Measurements from ENCODE around the gene TTLL12. TPM values are rescaled to one million over a fixed set of nuclear protein-coding genes. Genes with fewer than 3 reads are reported as not detected.

Gene TTLL12
- total RNA-seq, 1 experiment from 2014 or later: 100 TPM

DNA sequence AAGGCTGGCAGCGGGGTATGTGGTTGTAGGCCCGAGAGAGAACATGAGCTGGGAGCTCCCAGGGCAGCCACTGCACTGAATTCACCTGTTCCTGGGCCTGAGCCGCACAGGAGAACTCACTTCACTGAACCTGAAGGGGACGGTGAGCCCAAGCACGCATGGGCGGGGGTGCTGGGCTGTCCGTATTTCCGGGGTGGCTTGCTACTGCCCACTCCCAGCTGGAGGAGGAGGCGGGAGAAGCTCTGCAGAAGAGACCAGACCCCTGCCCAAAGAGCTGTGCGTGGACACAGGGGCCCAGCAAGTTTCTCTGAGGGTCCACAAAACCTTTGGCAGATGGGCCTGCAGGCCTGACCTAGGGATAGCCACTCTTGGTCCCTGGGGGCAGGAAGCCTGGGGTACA lies 4.8 kb downstream of the TTLL12 start:
- Histone ChIP-seq H3K36me3 (ENCODE audit: control insufficient read depth in 1 of 2, insufficient read depth in 2 of 2, low read length in 2 of 2) (peaks cover 21 to 55% of the 10 kb centered on the region in 2 experiments), H3K79me2 (ENCODE audit: insufficient read depth, low read length) (peaks cover 59% of the 10 kb centered on the region), H3K9me3 (ENCODE audit: control insufficient read depth in 1 of 2, insufficient read depth in 1 of 2, low read depth in 1 of 2, low read length in 2 of 2) (no peaks in the 10 kb centered on the region), H4K20me1 (ENCODE audit: insufficient read depth) (no peaks in the 10 kb centered on the region), H3K4me1 (ENCODE audit: control insufficient read depth in 1 of 2, insufficient read depth in 2 of 2, low read length in 2 of 2) (peaks cover 6 to 22% of the 10 kb centered on the region in 2 experiments; a peak in 2 of 4 replicates), H2AFZ (ENCODE audit: low read depth, low read length, poor library complexity, severe bottlenecking) (no peak overlapping the region), H3K9ac (ENCODE audit: low read length) (no peak overlapping the region), H3K4me3 (replicated peaks in 1 of 2; ENCODE audit: low read depth in 1 of 2, low read length in 2 of 2) (no peak overlapping the region), H3K27ac (ENCODE audit: low read depth, low read length) (no peak overlapping the region), H3K4me2 (ENCODE audit: low read length) (no peak overlapping the region), H3K9me2 (ENCODE audit: insufficient read depth) (no peaks in the 10 kb centered on the region), H3K27me3 (ENCODE audit: insufficient read depth, low read length) (no peaks in the 10 kb centered on the region)
- no peak for DNase-seq (ENCODE audit: low read depth, low spot score)
- TF ChIP-seq ZFX (IDR thresholded peaks at IDR 0.05): no peak
- TF ChIP-seq, protein P1, sequence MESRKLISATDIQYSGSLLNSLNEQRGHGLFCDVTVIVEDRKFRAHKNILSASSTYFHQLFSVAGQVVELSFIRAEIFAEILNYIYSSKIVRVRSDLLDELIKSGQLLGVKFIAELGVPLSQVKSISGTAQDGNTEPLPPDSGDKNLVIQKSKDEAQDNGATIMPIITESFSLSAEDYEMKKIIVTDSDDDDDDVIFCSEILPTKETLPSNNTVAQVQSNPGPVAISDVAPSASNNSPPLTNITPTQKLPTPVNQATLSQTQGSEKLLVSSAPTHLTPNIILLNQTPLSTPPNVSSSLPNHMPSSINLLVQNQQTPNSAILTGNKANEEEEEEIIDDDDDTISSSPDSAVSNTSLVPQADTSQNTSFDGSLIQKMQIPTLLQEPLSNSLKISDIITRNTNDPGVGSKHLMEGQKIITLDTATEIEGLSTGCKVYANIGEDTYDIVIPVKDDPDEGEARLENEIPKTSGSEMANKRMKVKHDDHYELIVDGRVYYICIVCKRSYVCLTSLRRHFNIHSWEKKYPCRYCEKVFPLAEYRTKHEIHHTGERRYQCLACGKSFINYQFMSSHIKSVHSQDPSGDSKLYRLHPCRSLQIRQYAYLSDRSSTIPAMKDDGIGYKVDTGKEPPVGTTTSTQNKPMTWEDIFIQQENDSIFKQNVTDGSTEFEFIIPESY (IDR thresholded peaks at IDR 0.05; ENCODE audit: extremely low read depth, insufficient replicate concordance, low read length): no peak
- TF ChIP-seq SIN3A (IDR thresholded peaks at IDR 0.05; ENCODE audit: low read depth): no peak
- TF ChIP-seq CBX3 (IDR thresholded peaks at IDR 0.05; ENCODE audit: low read depth): no peak
- no peak for TF ChIP-seq CEBPB (IDR thresholded peaks at IDR 0.05; ENCODE audit: low read depth)
- TF ChIP-seq EZH2 (IDR thresholded peaks at IDR 0.05): no peak
- no peak for TF ChIP-seq SRF (IDR thresholded peaks at IDR 0.05; ENCODE audit: low read depth)
- no peak for TF ChIP-seq EZH2phosphoT487 (IDR thresholded peaks at IDR 0.05; ENCODE audit: borderline replicate concordance)
- TF ChIP-seq, protein P2, sequence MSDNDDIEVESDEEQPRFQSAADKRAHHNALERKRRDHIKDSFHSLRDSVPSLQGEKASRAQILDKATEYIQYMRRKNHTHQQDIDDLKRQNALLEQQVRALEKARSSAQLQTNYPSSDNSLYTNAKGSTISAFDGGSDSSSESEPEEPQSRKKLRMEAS (IDR thresholded peaks at IDR 0.05): no peak
- no peak for TF ChIP-seq EGR1 (IDR thresholded peaks at IDR 0.05; ENCODE audit: low read depth)
- TF ChIP-seq ZNF274 (IDR thresholded peaks at IDR 0.05; ENCODE audit: low read depth, low read length): no peak
- TF ChIP-seq TCF7L2 (IDR thresholded peaks at IDR 0.05; ENCODE audit: borderline replicate concordance, extremely low read depth, insufficient read depth, insufficient read length): no peak
- no peak for TF ChIP-seq JUND (IDR thresholded peaks at IDR 0.05)
- TF ChIP-seq POLR2AphosphoS5 (IDR thresholded peaks at IDR 0.05; ENCODE audit: low read depth, low read length): no peak
- TF ChIP-seq, protein P3, sequence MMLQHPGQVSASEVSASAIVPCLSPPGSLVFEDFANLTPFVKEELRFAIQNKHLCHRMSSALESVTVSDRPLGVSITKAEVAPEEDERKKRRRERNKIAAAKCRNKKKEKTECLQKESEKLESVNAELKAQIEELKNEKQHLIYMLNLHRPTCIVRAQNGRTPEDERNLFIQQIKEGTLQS (IDR thresholded peaks at IDR 0.05): no peak
- no peak for TF ChIP-seq SP1 (IDR thresholded peaks at IDR 0.05; ENCODE audit: low read depth)
- TF ChIP-seq POLR2A (IDR thresholded peaks at IDR 0.05; ENCODE audit: borderline replicate concordance, extremely low read depth, insufficient read depth, insufficient read length): no peak
- no peak for ATAC-seq
- ChIA-PET CTCF (no interaction called here), RAD21 (ENCODE audit: low non-redundant PET in 1 of 2, low total read pairs in 2 of 2, uncharacterized antibody in 2 of 2, unreplicated experiment in 2 of 2) (no interaction called here), POLR2A (no interaction called here)
- BruUV-seq (replicated peaks): no TSS peak
- intact Hi-C loops (cut with micrococcal nuclease): no loop called here

All from HCT116 (cell line).